Right forelimb (tissue), 1 donor: ENCODE data around the gene VEGFB.

Experiments used
- DNase-seq: peaks from one replicate; pipeline ENCODE4 v3.0.0-alpha.2; 2018

Gene VEGFB

DNA sequence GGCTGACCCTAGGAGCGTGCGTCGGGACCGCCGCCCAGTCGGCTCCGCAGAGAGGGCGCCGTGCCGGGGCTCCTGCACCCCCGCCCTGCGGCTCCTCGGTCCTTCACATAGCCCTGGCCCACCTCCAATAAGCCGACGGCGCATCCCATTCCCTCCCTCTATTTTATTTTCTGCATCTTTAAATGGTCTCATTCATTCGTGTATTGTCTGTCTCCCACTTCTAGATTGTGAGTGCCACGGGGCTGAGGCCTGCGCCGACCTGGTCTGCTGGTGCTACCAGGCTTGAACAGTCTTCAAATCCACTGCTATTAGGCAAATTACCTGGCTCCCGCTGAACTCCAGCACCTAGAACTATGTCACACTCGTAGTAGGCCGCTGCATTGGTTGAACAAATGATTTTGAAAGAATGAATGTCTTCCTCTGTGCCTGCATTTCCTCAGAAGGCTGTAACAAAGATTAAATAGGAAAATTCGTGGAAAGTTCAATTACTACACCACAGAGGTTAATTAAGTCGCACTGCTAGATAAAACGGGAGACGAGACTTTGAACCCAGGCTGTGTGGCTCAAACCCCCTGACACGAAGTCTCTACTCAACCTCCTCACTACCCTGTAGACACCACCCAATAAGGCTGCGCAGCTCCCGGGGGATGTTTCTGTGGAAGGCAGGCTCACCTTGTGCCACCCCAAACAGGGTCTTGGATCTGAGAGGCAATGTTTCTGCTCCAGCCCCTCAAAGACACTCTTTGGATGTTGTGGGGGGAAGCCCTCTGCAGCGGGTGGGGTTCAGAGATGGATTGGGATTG is 13.5 kb downstream of the VEGFB start:
- no peak for DNase-seq

DNA sequence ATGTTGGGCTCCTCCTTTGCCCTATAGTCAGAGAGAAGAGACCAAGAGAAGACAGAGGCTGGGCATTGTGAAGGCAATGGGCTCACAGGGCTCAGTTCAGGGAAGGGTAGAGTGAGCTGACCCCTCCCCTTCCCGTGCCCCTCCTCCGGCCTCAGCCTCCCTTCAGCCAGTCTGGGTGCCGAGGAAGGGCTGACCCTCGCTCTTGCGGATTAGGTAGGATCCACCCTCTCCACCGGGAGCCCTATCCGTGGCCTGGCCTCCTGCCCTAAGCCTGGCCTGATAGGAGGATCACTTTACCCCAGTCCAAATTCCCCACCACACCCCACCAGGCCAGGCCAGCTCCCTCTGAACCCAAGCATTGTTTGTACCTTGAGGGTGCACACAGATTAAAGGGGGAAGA is 14.2 kb downstream of the VEGFB start:
- DNase-seq, result no peak

DNA sequence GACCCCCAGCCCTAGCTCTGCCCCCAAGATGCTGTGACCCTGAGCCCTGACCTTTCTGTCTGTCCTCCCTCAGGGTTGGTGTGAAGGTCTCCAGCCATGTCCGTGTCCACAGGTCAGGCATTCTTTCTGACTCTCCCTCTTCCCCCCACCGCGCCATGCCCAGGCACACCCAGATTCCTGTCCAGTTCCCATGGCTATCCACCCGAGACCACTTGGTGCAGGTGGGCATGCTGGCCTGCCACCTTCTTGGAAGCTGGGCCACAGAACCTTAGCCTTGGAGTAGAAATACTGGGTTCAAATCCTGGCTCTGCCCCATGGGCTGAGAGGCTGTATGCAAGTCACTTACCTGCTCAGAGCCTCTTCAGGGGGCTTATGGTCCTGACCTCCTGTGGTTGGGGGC is 14.7 kb downstream of the VEGFB start:
- DNase-seq, result no peak

DNA sequence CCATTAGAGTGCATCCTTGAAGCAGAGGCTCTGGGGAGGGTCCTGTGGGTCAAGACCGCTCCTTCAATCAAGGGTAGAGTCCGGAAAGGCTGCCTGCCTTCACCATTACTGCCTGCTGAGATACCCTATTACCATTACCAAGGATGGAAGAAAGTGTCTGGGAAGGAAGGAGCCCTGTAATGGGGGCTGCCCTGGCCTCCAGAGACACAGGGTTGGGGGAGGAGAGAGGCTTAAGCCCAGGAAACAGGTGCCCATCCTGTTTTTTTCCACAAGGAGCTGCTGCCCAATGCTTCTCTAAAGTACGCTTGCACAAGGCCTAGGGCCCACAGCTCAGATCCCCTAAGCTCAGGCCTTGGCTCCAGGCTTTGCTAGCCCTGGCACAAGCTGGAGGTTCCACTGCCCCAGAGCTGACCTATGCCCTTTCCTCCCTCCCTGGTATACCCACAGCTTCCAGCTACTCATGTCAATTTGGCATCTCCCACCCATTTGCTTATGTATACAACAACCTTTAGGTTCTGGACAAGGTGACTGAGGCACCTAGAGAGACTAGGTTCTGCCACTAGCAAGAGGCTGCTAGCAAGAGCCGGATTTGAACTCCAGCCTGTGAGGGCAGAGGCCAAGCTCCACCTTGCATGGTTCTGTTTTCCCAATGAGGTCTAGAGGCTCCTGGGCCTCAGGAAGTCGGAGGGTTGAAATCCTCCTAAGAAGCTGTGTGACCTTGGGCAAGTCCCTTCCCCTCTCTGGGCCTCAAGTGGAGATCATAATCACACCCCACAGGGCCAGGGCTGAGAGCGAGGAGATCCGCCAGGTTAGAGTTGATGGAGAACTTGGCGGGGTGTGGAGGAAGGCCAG is 15.4 kb downstream of the VEGFB start:
- no peak for DNase-seq

DNA sequence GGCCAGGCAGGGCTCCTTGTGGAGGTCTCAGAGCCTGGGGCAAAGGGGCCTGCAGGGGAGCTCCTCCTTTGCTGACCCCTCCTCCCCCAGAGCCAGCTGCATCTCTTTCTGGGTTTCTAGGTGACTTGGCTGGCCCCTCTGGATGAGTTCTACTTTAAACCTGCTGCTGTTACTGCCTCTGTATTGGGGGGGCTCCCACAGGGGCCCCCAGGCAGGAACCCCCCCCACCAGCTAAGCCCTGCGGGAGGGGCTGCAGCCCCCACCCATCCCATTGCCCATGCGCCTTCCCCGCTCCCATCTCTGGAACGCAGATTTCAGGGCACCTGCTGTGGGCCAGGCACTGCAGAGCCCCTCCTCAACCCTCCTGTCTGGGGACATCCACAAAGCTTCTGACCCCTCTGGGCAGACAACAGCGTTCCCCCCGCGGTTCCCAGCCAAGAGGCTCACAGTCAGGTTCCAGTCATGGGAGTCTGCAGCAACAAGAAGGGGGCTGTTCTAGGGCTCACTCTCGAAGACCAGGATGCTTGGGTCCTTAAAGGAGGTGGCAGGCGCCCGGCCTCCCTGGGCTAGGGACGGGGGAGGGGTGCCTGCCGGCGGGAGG is 16.1 kb downstream of the VEGFB start:
- no peak for DNase-seq

DNA sequence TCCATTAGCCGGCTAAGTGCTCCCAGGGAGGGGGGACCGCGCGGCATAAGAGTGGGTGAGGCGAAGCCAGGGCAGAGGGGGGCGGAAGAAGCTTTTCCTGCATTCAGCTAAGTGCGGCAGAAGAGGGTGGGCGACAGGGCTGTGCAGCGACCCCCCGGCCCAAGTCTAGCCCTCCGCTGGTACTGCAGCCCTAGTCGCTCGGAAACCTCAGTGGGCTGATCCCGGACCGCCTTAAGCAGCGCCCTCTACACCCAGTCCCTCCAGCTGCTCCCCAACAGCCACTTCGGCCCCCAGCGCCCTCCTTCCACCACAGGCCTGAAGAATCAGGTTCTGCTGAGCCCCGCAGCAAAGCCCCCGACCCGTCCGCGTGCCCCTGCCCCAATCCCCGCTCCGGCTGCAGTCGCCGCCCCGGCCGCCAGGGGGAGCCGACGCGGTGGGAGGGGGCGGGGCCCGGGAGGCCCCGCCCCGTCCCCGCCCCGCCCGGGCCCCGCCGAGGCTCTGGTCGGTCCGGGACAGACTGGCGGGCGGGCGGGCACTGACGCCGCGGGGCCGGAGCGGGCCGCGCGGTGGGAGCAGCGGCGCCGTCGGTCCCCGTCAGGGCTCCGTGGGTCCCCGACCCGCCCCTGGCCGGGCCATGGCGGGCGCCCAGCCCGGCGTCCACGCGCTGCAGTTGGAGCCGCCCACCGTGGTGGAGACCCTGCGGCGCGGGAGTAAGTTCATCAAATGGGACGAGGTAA is 16.8 kb downstream of the VEGFB start, which contains the start of gene PLCB3:
TSS of gene PLCB3 (plus strand) at position 515 of the 737 bp plus-strand sequence. CDS start at position 635, 120 bp downstream.
- DNase-seq, result peak; percentile 82

DNA sequence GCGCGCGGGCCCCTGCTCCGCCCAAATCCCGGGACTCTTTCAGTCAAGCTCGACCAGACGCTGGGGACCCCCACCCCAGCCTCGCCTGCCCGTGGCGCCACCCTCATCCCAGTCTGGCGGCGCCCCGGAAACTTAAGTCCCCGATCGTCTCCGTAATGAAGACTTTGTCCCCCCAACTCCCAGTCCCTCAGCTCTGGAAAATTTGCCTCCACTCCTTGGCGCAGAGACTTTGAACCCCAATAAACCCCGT is 17.3 kb downstream of the VEGFB start:
- DNase-seq, result no peak

DNA sequence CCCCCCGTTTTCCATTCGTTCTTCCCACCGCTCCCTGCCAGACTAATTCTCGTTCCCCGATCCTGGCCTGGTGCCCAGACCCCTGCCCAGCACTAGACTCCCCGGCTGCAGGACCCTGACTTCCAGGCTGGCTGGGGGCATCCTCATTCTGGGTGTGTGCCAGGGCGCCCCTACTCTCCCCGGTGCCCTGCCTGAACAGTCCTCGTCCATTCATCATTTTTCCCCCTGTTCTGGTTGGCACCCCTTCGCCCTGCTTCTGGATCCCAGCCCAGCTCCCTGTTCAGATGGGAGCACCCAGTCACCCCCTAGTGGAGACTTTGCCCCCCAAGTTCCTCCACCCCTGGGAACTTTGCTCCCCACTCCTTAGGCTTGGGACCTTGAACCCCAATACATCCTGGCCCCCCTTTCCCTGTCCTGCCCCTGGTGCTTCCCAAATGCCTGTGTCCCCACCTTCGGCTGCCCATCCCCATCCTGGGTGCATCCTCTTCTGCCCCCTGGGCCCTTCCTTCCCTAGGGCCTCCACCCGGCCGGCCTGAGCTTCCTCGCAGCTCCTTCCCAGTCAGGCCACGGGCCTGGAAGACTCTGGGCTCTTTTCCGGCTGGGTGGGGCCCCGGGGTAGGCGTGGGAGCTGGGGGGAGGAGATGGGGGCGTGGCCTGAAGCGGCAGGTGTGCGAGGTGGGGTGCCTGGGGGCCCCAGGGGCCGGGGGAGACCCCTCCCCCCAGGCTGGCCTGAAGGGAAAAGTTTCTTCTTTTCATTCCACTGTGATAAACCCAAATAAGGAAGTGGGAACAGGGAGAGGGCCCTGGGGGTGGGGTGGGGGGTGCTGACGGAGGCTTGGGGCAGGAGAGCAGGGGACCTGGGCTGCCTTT is 17.9 kb downstream of the VEGFB start:
- no peak for DNase-seq

DNA sequence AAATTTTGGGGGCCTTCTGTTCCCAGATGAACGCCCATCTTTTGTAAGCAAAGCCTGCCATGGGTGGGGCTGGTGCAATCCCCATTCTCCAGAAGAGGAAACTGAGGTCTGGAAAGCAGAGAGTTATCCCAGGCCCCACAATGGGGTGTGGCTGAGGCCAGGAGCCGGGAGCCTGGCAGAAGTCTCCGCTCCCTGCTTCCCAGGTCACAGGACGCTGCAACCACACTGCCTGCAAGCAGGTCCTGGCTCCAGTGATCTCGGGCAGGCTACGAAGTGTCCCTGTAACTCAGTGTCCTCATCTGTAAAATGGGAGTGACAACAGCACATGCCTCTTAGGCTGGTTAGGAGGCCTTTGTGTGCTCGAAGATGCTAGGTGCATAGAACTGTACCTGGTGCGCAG is 18.7 kb downstream of the VEGFB start:
- DNase-seq, result no peak

DNA sequence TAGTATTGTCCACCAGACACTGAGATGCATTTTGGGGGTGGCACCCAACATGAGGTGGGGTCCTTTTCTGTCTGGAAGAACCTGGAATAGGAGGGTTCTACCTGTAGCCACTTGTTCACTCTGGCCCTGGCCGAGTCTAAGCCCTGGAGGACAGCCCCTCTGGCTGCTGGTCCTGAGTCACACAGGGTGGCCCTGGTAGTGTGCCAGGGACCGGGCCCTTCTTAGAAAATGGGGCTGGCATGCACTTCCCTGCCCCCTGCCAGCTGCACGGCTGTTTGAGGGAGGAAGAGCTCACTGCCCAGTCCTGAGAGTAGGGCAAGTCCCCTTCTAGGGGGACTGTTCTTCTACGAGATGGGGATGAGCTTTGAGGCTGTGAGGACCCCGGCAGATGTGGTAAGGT is 19.1 kb downstream of the VEGFB start:
- no peak for DNase-seq

DNA sequence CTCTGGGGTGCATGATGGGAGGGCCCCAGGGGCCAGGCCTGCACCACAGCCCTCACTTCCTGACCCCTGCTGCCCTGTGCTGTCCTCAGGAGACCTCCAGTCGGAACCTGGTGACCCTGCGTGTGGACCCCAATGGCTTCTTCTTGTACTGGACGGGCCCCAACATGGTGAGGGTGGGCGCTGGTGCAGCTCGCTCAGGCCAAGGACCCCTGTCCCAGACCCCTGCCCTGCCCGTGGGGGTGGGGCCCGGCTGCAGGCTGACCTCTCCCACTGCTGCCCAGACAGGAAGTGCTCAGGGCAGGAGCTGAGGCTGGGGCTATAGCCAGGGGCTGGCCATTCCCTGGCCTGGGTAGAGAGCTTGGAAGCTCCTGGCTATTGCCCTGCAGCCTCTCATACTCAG is 19.9 kb downstream of the VEGFB start:
- DNase-seq, result no peak

DNA sequence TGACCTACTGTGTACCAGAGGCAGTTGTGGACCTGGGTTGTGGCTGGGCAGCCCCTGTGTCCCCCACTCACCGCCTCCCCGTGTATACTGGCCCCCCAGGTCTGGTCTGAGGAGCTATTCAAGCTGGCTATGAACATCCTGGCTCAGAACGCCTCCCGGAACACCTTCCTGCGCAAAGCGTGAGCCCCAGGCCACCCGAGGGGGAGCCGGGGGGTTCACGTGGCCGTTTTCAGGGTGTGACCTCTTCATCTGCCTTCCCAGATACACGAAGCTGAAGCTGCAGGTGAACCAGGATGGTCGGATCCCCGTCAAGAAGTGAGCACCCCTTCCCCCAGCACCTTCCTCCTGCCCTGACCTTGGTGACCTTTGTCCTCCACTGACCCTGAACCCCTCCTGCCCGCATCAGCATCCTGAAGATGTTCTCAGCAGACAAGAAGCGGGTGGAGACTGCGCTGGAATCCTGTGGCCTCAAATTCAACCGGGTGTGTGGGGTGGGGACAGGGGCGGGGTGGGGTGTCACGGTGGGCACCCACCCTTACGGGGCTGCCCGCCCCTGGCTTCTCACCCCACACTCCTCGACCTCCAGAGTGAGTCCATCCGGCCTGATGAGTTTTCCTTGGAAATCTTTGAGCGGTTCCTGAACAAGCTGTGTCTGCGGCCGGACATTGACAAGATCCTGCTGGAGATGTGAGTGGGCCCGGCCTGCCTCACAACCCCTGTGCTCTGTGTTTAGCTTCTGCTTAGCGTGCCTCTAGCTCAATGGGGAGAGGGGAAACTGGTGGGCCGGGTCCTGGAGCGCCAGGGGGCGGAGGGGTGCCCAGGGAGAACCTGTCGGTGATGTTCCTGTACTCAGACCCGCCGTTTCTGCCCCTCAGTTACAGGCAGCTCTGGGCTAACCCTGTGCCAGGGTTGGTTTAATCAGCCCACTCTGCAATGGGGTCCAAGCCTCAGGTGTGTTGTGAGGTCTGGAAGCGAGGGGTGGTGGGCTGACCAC is 21.0 kb downstream of the VEGFB start:
- DNase-seq, result no peak

DNA sequence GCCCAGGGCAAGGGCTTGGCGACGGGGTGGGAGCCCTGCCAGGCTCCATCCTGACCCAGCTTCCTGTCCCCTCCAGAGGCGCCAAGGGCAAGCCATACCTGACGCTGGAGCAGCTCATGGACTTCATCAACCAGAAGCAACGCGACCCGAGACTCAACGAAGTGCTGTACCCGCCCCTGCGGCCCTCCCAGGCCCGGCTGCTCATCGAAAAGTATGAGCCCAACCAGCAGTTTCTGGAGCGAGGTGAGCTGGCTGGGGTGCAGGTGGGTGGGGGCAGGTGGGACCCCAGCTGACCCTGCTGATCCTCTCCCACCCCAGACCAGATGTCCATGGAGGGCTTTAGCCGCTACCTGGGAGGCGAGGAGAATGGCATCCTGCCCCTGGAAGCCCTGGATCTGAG is 21.9 kb downstream of the VEGFB start:
- no peak for DNase-seq

DNA sequence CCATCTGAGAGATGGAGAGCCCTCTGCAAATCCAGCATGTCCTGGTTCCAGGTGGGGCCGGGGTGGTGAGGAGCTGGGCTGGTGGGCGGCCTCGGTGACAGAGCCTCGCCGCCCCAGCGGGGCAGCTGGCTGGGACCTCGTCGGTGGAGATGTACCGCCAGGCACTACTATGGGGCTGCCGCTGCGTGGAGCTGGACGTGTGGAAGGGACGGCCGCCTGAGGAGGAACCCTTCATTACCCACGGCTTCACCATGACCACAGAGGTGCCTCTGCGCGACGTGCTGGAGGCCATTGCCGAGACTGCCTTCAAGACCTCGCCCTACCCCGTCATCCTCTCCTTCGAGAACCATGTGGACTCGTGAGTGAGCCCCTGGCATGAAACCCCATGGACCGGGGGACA is 24.0 kb downstream of the VEGFB start:
- DNase-seq, result no peak

DNA sequence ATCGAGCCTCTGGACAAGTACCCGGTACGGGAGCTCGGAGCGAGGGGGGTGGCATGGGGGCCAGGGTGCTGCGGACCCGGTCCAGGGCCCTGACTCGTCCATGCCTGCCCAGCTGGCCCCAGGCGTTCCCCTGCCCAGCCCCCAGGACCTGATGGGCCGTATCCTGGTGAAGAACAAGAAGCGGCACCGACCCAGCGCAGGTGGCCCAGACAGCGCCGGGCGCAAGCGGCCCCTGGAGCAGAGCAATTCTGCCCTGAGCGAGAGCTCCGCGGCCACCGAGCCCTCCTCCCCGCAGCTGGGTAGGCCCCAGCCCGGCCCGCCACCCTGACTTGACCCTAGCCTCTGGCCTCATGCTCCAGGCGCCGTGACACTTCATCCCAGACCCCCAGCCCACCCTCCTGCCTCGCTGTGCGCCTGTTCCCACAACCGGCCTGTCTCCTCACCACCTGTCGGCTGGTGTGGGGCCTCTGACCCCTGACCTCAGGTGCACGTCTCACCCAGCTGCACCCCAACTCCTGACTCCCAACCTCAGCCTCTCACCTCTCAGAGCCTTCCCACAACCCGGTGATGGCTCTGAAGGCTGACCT is 24.7 kb downstream of the VEGFB start:
- no peak for DNase-seq

DNA sequence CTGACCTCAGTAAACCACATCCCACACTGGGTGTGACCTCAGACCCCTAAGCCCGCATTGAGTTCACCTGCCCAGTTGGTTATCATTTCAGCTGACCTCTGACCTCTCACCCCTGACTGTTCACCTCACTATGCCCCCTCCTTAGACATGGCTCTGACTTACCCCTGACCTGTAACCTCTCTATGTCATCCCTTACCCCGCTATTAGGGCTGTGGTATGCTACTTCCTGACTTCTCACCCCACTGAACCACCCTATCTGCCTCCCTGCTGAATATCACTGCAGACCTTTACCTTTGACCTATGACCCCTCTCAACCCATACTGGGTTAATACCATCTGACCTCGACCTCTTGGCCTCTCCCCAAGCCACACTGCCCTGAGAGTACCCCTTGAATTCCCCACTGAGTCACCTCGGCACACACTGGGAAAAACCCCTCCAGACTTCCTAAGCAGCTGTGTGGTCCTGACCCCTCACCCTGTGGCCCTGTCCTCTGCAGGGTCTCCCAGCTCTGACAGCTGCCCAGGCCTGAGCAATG is 25.2 kb downstream of the VEGFB start:
- DNase-seq, result no peak

DNA sequence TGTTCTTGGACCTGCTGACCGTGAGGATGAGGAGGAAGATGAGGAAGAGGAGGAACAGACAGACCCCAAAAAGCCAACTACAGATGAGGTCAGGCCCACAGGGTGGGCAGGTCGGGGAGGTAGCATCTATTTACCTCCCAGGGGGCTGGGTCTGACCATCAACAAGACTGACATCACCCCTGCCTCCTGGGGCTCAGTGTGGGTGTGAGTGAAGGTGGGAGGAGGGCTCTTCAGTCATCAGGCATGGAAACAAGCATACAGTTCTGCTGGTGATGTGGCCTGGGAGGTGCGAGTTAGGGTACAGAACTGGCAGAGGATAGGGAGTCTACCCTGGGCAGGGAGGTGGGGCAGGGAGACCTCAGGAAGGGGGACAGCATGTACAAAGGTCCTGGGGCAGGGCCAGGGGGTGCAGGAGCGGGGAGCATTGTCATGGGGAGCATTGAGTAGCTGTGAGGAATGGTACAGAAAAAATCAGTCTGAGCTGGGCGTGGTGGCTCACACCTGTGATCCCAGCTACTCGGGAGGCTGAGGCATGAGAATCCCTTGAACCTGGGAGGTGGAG is 25.8 kb downstream of the VEGFB start:
- DNase-seq, result no peak

DNA sequence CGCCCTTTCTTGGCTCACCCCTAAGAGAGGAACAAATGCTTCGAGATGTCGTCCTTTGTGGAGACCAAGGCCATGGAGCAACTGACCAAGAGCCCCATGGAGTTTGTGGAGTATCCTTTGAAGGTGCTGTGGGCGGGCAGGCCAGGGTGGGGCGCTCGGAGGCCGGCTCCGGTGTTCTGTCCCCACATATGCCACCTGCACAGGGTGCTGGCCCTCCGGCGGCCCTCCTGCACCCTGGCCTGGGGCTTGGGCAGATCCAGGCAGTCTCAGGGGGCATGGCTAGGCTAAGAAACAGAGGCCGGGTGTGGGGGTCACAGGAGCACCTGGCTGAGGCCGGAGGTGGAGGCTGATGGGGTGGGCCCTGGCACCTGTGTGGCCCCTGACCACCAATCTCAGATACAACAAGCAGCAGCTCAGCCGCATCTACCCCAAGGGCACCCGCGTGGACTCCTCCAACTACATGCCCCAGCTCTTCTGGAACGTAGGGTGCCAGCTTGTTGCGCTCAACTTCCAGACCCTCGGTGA is 27.2 kb downstream of the VEGFB start:
- DNase-seq, result no peak

DNA sequence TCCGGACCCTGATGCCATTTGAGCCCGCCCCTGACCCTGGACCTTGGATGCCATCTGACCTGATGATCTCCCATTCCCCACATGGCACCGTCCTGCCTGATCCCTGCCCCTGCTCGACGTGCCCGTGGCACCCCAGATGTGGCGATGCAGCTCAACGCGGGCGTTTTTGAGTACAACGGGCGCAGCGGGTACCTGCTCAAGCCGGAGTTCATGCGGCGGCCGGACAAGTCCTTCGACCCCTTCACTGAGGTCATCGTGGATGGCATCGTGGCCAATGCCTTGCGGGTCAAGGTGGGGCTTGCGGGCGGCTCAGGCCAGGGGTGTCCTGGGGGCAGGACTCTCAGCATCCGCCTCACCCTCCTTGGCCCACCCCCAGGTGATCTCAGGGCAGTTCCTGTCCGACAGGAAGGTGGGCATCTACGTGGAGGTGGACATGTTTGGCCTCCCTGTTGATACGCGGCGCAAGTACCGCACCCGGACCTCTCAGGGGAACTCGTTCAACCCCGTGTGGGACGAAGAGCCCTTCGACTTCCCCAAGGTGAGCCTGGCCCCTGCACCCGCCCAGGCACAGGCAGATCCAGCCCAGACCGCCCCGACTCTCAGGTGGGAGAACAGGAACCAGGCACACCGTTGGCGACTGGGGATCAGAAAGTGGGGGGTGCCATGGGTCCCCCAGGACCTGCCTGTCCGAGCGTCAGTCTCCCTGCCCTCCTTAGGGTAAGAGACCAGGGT is 28.1 kb downstream of the VEGFB start:
- DNase-seq, result no peak
